ENCODE data around the gene FMO3.

DNA sequence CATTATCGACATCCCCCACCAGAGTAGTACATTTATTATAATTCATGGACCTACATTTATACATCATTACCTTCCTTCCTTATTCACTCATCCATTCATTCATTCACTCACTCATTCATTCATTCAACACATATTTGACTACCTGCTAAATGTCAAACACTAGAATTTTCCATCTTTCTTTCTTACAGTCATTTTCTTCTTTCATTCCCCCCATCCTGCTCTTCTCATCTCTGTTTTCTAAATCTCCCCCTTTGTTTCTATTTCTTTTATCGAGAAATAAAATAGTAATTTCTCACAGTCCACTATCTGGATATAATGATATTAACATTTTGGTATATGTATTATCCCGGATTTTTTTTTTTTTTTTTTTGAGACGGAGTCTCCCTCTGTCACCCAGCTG, 27.8 kb upstream of the FMO3 start:
- TF ChIP-seq ZNF311 (tag by site-specific recombination; IDR thresholded peaks at IDR 0.05; ENCODE audit: borderline replicate concordance) (no peak), ZNF121 (tag by site-specific recombination; IDR thresholded peaks at IDR 0.05) (no peak), SETDB1 (IDR thresholded peaks at IDR 0.05; ENCODE audit: insufficient read length, low read length) (no peak), GLI4 (tag by site-specific recombination; IDR thresholded peaks at IDR 0.05) (no peak)
- TF ChIP-seq, protein P1, sequence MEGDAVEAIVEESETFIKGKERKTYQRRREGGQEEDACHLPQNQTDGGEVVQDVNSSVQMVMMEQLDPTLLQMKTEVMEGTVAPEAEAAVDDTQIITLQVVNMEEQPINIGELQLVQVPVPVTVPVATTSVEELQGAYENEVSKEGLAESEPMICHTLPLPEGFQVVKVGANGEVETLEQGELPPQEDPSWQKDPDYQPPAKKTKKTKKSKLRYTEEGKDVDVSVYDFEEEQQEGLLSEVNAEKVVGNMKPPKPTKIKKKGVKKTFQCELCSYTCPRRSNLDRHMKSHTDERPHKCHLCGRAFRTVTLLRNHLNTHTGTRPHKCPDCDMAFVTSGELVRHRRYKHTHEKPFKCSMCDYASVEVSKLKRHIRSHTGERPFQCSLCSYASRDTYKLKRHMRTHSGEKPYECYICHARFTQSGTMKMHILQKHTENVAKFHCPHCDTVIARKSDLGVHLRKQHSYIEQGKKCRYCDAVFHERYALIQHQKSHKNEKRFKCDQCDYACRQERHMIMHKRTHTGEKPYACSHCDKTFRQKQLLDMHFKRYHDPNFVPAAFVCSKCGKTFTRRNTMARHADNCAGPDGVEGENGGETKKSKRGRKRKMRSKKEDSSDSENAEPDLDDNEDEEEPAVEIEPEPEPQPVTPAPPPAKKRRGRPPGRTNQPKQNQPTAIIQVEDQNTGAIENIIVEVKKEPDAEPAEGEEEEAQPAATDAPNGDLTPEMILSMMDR (tag by site-specific recombination; IDR thresholded peaks at IDR 0.05): no peak
